Panc1 (cell line): Measurements from ENCODE around the gene TJP3. TPM values are rescaled to one million over a fixed set of nuclear protein-coding genes. Genes with fewer than 3 reads are reported as not detected.

Source experiments
- ATAC-seq: fragments of 200-7000 bp; cut with Tn5 transposase; 2 replicates; pipeline ENCODE4 v1.9.1; 2020; ENCODE audit warnings: mild to moderate bottlenecking, moderate library complexity
- BruUV-seq: library from RNA; stranded (reverse); fragments of 400-500 nt; replicated peaks from 2 replicates; lab custom pipeline; 2021; lab: Mats Ljungman, UMichigan
- CTCF ChIA-PET: fragments of 300-600 bp; sonication (Branson Sonifier 250); formaldehyde crosslinking; loops from one replicate; lab custom pipeline; 2022; ENCODE audit warnings: antibody characterized with exemption; lab: Charles Lee
- POLR2A ChIA-PET: fragments of 300-600 bp; sonication (Branson Sonifier 250); formaldehyde crosslinking; loops from one replicate; lab custom pipeline; 2022; ENCODE audit warnings: antibody characterized with exemption; lab: Charles Lee
- DNase-seq: peaks from one replicate; pipeline ENCODE4 v3.0.0-alpha.2; 2010; ENCODE audit warnings: low read depth, low spot score
- H3K27ac ChIP-seq: 2 replicates; pipeline ENCODE4 v1.5.1; 2011; ENCODE audit warnings: mild to moderate bottlenecking, low read length, inconsistent platforms
- H3K27me3 ChIP-seq: fragments of 200-500 bp; sonication (Bioruptor generic); 2 replicates; pipeline ENCODE4 v1.6.0; 2014; ENCODE audit warnings: low read length, inconsistent platforms; ENCODE audit not compliant: control insufficient read depth, insufficient read depth
- H3K36me3 ChIP-seq: fragments of 200-500 bp; sonication (Bioruptor generic); 2 replicates; pipeline ENCODE4 v1.5.1; 2014; ENCODE audit warnings: inconsistent platforms, mild to moderate bottlenecking, low read length, moderate library complexity; ENCODE audit not compliant: control insufficient read depth, insufficient read depth
- H3K4me1 ChIP-seq: 2 replicates; pipeline ENCODE4 v1.5.1; 2011; ENCODE audit warnings: inconsistent platforms, mild to moderate bottlenecking, low read length, moderate library complexity; ENCODE audit not compliant: control insufficient read depth, insufficient read depth
- H3K4me3 ChIP-seq, 2 experiments: 2 replicates each; pipeline ENCODE4 v1.5.1; 2011 to 2012; ENCODE audit warnings: low read depth in 2 of 2, low read length in 2 of 2, mild to moderate bottlenecking in 2 of 2, inconsistent platforms in 1 of 2, moderate library complexity in 1 of 2
- H3K9me3 ChIP-seq: fragments of 200-500 bp; sonication (Bioruptor generic); 2 replicates; pipeline ENCODE4 v1.5.1; 2014; ENCODE audit warnings: low read depth, mild to moderate bottlenecking, inconsistent platforms, low read length, moderate library complexity; ENCODE audit not compliant: control insufficient read depth, insufficient read depth
- POLR2AphosphoS5 ChIP-seq: IDR thresholded peaks from 2 replicates; pipeline ENCODE4 v1.6.1; 2012; ENCODE audit warnings: mild to moderate bottlenecking, low read depth, low read length, moderate library complexity
- REST ChIP-seq, 2 experiments: IDR thresholded peaks; 2 replicates each; pipeline ENCODE4 v1.6.1; 2011 to 2012; ENCODE audit warnings: low read depth in 2 of 2, control low read depth in 1 of 2, low read length in 1 of 2, mild to moderate bottlenecking in 1 of 2, moderate library complexity in 1 of 2; ENCODE audit not compliant: insufficient read depth in 1 of 2
- SIN3A ChIP-seq: IDR thresholded peaks from 2 replicates; pipeline ENCODE4 v1.6.1; 2012; ENCODE audit warnings: low read depth, mild to moderate bottlenecking, low read length, moderate library complexity, borderline replicate concordance; ENCODE audit not compliant: insufficient read depth
- TCF7L2 ChIP-seq: IDR thresholded peaks from 2 replicates; pipeline ENCODE4 v1.6.1; 2011; ENCODE audit warnings: mild to moderate bottlenecking, low read depth, low read length, inconsistent platforms
- in situ Hi-C: cut with HindIII; loops from 2 replicates; pipeline ENCODE4 v1.10.0; 2016; ENCODE audit warnings: low sequenced_read_pairs, low pct_unique_long_range_greater_than_20kb
- intact Hi-C: fragments of 100-400 bp; cut with micrococcal nuclease; formaldehyde crosslinking; loops from one replicate; pipeline ENCODE4 v1.10.0; 2022; ENCODE audit not compliant: unreplicated experiment
- total RNA-seq: library from RNA; stranded (reverse); gene quantifications from one replicate; pipeline ENCODE4 v1.2.1, GENCODE V29; 2021; ENCODE audit not compliant: unreplicated experiment
- TF ChIP-seq, protein P1 (sequence below): fragments of 450-650 bp; IDR thresholded peaks from 2 replicates; pipeline ENCODE4 v1.5.1; 2017; ENCODE audit warnings: mild to moderate bottlenecking

The TJP3 gene
- total RNA-seq, 1 experiment from 2014 or later: 2.7 TPM

DNA sequence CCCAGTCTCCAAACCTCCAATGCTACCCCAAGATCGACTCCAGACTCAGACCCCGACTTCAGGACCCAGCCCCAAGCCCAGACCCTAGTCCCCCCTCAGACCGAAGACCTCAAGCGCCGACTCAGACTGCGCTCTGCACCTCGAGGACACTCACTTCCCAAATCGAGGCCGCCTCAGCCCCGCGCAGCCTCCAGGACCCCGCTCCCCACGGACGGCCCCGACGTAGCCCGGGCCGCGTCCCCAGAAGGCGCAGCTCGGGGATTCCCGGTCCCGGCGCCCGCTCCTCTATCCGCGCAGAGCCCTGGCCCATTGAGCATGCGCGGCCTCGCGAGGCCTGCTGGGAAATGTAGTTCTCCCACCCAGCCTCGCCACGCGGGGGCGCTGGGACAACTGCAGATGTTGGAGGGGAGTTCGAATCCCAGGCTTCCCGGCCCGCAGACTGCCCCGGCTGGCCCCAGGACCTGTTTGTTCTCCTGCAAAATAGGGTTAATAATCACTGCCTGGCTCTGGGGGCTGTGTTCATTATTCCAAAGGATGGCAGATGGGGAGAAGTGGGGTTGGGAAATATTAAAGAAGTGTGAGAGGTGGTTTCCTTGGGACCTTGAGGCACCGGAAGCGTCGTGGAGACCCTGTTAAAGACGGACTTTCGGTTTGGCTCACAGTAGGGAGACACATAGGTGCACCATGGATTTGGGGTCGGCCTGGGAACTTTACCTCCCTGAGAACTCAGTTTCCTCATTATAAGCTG, 53.4 kb downstream of the TJP3 start, which contains the start of gene APBA3:
Gene APBA3, minus strand, starts transcription at position 311 of the 748 bp plus-strand sequence. CDS start 1,428 bp downstream, outside the sequence.
- TF ChIP-seq, protein P1, sequence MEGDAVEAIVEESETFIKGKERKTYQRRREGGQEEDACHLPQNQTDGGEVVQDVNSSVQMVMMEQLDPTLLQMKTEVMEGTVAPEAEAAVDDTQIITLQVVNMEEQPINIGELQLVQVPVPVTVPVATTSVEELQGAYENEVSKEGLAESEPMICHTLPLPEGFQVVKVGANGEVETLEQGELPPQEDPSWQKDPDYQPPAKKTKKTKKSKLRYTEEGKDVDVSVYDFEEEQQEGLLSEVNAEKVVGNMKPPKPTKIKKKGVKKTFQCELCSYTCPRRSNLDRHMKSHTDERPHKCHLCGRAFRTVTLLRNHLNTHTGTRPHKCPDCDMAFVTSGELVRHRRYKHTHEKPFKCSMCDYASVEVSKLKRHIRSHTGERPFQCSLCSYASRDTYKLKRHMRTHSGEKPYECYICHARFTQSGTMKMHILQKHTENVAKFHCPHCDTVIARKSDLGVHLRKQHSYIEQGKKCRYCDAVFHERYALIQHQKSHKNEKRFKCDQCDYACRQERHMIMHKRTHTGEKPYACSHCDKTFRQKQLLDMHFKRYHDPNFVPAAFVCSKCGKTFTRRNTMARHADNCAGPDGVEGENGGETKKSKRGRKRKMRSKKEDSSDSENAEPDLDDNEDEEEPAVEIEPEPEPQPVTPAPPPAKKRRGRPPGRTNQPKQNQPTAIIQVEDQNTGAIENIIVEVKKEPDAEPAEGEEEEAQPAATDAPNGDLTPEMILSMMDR: peak; percentile 83; the same call in 1 of the 2 replicates
- no peak for TF ChIP-seq TCF7L2
- no peak for TF ChIP-seq REST (IDR thresholded peaks at IDR 0.05; ENCODE audit: insufficient read depth in 1 of 2, low read depth in 2 of 2, low read length in 1 of 2)
- no peak for TF ChIP-seq SIN3A
- TF ChIP-seq POLR2AphosphoS5: peak; percentile 68
- Histone ChIP-seq H3K9me3 (no peaks in the 10 kb centered on the region), H3K36me3 (peaks cover 4% of the 10 kb centered on the region; the same call in 1 of the 2 replicates), H3K4me1 (peaks cover 9% of the 10 kb centered on the region), H3K27me3 (no peaks in the 10 kb centered on the region), H3K4me3 (peak within 1 kb of the TSS; percentile 97 to 98), H3K27ac (peak within 1 kb of the TSS; percentile 93)
- BruUV-seq: no TSS peak
- CTCF ChIA-PET: no interaction called here
- DNase-seq: peak; percentile 77
- in situ Hi-C loops (no loop called here), intact Hi-C loops (no loop called here)
- POLR2A ChIA-PET: interaction anchor here (1.3 kb wide), 1 partner anchor 15 kb away, joined by 5 read pairs; no protein-coding TSS in a partner anchor
- peak; percentile 73 for ATAC-seq

DNA sequence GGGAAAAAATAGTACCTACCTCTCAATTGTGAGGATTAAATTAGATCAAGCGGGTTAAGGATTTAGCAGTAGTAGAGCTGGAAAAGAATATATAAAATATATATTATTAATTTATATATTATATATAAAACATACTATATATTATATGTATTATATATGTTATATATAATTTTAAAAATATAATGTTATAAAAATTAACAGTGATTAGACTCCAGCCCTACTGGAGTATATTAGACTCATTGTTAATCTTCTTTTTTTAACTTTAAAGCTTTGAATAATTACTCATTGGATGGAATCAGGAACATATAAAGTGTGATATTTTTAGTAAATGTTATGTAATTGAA, 53.9 kb downstream of the TJP3 start:
- peaks cover 4% of the 10 kb centered on the region; the same call in 1 of the 2 replicates for H3K36me3 ChIP-seq
- TF ChIP-seq TCF7L2: no peak
- no peak for TF ChIP-seq REST (IDR thresholded peaks at IDR 0.05; ENCODE audit: insufficient read depth in 1 of 2, low read depth in 2 of 2, low read length in 1 of 2)
- no peak for TF ChIP-seq SIN3A
- no peak for TF ChIP-seq POLR2AphosphoS5
- in situ Hi-C loops (no loop called here), intact Hi-C loops (no loop called here)
- ChIA-PET POLR2A (interaction anchor here (0.5 to 1.3 kb wide), 2 partner anchors 13 to 15 kb away, joined by 5 to 18 read pairs; no protein-coding TSS in a partner anchor), CTCF (interaction anchor here (0.5 kb wide), 2 partner anchors 25 to 290 kb away, joined by 3 to 5 read pairs; no protein-coding TSS in a partner anchor)
- no peaks in the 10 kb centered on the region for H3K27me3 ChIP-seq
- no peak for ATAC-seq
- H3K4me1 ChIP-seq: peaks cover 9% of the 10 kb centered on the region
- peak overlapping the region; percentile 97 to 98 for H3K4me3 ChIP-seq
- no peak for DNase-seq
- H3K27ac ChIP-seq: peak overlapping the region; percentile 93
- H3K9me3 ChIP-seq: no peaks in the 10 kb centered on the region
- no TSS peak for BruUV-seq
